Erythroblast (primary cell): ENCODE measurements around the gene CYB5RL.
"Not testable (repeated sequence)": the region's sequence is repeated elsewhere in the genome, so short reads cannot be mapped to it uniquely, and the experiment has no call there.

Experiments used
- DNase-seq, 2 experiments: peaks; one replicate each; lab custom pipeline; 2025; lab: John Stamatoyannopoulos, UW
- GATA1 ChIP-seq: IDR thresholded peaks from 2 replicates; pipeline ENCODE4 v1.6.1; 2011; ENCODE audit warnings: low read depth, mild to moderate bottlenecking, control low read depth, low read length, moderate library complexity
- POLR2A ChIP-seq: IDR thresholded peaks from 2 replicates; pipeline ENCODE4 v1.6.1; 2011; ENCODE audit warnings: mild to moderate bottlenecking, low read length

Gene CYB5RL

DNA sequence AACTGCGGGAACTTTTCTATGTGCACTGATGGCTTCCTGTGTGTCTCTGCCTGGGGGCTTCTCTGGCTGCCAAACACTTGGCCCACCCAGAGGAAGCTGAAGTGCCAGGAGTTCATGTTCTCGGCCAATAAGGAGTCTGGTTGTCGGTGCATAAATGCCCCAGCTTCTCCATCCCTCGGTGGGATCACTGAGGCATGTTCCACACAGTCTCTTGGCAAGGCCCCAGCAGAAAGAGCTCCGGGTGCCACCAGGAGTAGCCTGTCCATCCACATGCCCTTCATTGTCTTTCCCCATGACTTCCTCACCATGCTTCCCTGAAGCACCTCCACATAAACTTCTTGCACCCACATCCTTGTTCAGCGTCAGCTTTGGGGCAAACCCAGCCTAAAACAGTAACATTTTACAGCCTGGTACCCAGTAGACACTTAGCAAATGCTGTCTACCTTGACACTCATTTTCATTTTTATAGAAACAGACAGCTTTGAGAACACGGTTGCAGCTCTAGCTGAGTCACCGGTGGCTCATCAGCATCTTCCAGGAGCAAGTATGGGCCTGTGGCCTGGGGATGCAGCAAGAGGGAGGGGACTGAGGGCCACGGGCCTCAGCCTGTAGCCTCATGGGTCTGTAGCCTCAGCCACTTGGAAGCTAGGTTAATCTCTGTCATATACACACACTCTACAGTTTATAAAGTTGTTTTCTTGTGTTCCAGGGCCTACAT is 32.2 kb downstream of the CYB5RL start:
- DNase-seq, result no peak
- TF ChIP-seq POLR2A (no peak), GATA1 (no peak)

DNA sequence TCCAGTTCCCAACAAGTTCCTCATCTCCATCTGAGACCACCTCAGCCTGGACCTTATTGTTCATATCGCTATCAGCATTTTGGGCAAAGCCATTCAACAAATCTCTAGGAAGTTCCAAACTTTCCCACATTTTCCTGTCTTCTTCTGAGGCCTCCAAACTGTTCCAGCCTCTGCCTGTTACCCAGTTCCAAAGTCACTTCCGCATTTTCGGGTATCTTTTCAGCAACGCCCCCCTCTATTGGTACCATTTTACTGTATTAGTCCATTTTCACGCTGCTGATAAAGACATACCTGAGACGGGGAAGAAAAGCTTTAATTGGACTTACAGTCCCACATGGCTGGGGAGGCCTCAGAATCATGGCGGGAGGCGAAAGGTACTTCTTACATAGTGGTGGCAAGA is 33.5 kb downstream of the CYB5RL start:
- not testable (repeated sequence) for DNase-seq

DNA sequence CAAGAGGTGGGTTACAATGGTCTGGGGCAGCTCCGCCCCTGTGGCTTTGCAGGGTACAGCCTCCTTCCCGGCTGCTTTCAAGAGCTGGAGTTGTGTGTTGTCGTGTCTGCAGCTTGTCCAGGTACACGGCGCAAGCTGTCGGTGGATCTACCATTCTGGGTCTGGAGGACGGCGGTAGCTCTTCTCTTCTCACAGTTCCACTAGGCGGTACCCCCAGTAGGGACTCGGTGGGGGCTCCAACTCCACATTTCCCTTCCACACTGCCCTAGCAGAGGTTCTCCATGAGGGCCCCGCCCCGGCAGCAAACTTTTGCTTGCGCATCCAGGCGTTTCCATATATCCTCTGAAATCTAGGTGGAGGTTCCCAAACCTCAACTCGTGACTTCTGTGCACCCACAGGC is 34.7 kb downstream of the CYB5RL start:
- TF ChIP-seq GATA1, result no peak
- TF ChIP-seq POLR2A, result no peak
- DNase-seq, result no peak

DNA sequence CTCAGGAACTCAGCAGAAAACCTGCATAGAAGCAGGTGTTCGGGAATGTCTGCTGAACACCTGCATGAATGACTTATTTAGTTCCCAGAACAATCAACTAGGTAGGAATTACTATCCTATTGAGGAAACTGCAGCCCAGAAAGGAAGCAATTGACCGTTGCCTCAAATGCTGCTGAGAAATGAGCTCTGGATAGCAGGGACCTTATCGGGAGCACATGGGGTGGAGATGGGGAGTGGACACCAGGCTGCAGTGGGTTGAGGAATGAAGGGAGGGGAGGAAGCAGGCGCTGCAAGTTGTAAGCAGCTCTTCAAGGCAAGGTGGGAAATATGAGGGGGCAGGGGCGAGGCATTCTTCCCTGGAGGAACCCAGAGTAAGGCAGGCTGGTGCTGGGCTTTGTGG is 36.3 kb downstream of the CYB5RL start:
- peak in 1 of 2 experiments; percentile 19 for DNase-seq
- TF ChIP-seq GATA1, result no peak
- TF ChIP-seq POLR2A, result no peak

DNA sequence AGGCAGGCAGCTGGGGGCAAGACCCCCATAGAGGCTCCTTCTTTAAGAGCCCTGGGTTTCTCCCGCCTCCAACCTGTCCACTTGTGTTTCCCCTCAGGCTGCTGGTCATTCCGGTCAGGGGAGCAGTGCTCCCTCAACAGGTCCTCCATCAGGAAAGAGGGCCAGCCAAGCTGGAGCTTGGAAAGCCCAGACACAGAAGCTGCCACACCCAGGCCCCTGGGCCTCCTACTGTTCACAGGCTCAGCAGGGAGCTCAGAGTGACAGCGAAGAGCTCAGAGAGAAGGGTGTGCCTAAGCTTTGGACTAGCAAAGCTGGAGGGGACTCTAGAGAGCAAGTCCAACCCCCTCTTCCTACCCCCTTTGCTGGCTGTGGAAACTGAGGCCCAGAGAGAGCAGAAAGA is 36.8 kb downstream of the CYB5RL start:
- DNase-seq, result no peak

DNA sequence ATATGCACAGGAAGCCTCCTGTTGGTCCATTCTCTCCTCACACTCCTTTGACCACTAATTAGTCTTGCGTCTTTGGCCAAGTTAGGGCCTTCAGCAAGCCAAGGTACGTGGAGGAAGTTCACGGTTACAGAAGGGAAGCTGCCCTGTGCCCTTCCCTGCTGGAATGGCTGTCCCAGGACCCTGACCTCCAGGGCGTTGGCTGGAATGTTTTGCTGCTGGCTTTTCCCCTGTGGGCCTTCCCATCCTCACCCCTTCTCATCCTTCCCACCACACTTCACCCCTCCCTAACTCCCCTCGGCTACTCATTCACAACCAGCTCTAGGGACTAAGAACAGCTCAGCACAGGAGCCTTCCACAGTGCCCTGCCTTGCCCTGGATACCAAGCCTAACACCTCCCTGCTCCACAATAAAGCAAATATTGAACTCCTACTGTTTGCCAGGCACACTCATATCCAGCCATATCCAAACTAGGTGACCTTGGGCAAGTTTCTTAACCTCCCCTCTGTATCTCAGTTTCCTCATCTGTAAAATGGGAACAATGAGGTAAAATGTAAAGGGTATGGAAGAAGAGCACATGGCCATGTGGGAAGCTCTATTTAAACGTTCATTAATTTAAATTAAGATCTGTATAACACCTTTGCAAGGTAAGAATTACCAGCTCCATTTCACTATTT is 38.2 kb downstream of the CYB5RL start:
- no peak for DNase-seq
- TF ChIP-seq GATA1, result no peak
- TF ChIP-seq POLR2A, result no peak

More for the DNA sequence above, 36.8 kb downstream of the CYB5RL start:
- TF ChIP-seq GATA1 (no peak), POLR2A (no peak)

DNA sequence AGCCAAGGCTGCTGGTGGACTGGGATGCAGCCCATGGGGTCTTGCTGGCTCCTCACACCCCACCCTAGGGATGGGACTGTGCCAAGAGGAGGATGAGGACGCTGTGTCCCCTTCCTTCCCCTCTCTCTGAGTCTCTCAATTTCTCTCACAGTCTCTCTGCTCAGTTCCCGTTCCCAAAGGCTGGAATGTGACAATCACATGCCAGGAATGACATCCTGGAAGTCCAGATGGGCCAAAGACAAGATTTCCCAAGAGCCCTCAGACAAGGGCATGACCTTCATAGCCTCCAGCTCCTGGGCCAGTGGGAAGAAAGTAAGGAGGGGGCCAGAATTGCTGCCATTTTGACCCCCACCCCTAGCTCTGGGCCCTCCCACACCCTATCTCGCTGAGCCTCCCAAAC is 39.5 kb downstream of the CYB5RL start:
- DNase-seq, result no peak

DNA sequence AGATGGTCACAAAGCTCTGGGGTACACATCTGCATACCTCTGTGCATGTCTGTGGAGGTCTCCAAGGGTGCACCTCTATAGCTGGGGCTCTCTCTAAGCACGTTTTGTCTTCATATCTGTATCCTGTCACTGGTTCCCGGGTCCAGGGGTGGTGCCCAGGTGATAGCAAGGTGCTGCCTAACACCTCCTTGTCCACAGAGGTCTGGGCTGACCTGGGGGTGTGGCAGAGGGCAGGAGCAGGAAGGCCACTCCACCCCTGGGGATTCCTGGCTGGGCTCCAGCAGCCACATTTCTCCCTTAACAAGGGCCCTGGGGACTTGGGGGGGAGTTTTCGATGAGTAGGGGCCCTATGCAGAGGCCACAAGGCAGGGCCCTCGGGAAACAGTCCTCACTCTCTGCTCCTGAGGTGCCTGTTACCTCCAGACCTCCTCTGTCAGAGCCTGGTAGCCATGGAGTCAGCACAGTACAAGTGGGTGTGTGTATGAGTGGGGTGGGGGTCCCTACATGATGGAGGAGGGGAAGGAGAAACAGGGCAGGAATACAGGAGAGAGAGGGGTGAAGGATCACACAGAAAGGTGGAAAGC is 40.0 kb downstream of the CYB5RL start:
- DNase-seq, result no peak
- TF ChIP-seq POLR2A (no peak), GATA1 (no peak)

More for the DNA sequence above, 39.5 kb downstream of the CYB5RL start:
- no peak for TF ChIP-seq POLR2A
- TF ChIP-seq GATA1, result no peak

DNA sequence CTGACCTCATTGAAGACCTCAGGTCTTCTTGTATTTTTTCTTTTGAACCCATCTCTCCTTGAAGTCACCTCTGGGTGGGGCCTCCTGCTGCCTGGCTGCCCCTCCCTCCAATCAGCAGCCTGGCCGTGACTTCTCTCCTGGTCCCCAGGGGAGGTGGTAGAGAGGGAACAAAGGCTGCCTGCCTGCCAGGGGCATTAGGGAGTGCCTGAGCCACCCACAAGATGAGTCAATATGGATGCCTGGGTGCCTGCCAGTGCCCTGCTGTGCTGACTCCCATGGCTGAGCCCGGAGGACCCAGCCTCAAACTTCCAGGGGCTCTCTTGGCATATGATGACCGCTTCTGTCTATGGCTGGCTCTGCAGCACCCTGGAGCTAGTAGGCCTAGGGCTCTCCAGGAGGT is 41.8 kb downstream of the CYB5RL start:
- TF ChIP-seq GATA1 (no peak), POLR2A (no peak)
- no peak for DNase-seq

DNA sequence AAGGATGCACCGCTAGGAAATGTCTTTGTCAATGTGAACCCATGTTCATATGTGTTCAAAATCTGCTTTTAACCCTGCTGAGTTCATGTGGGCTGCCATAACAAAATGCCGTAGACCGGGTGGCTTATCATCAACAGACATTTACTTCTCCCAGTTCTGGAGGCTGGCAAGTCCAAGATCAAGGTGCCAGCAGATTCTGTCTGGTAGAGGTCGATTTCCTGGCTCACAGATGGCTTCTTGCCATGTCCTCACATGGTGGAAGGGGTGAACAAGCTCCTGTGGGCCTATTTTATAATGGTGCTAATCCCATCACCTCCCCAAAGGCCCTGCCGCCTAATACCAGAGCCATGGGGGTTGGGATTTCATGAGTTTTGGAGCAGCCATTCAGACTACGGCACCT is 42.4 kb downstream of the CYB5RL start:
- no peak for DNase-seq
- TF ChIP-seq POLR2A, result no peak
- TF ChIP-seq GATA1, result no peak

DNA sequence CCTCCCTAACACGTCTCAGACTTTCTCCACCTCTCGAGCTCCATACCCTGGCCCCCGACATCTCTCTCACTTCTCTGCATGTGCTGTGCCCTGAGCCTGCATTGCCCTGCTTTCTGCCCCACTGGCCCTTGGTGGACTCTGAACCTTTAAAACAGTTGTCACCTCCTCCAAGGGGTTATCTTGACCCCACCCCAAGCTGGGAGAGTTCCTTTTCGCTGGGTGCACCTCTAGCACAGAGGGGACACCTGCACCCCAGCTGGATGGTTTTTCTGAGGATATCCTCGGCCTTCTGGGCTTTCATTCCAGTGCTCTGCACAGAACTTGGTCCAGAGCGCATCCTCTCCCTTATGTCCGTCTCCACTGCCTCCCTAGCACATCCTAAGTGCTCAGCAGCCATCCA is 42.8 kb downstream of the CYB5RL start:
- TF ChIP-seq POLR2A, result no peak
- no peak for TF ChIP-seq GATA1
- no peak for DNase-seq

DNA sequence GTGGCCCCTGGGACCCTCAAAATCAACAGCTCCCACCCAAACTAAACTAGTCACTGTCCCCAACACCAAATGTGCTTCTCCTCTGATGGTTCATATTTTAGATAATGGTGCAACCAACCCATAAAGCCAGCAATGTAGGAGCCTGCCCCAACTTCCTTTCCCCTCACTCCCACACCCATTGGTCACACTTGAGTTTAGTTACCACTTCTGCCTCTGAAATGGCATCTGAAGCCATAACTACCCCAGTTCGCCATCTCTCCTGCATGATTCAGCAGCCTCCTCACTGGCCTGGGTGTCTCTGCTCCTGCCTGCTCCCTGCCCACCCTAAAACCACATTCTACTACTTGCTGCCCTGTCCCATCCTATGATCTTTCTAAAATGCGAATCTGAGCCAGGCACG is 43.6 kb downstream of the CYB5RL start:
- no peak for TF ChIP-seq POLR2A
- DNase-seq, result no peak

DNA sequence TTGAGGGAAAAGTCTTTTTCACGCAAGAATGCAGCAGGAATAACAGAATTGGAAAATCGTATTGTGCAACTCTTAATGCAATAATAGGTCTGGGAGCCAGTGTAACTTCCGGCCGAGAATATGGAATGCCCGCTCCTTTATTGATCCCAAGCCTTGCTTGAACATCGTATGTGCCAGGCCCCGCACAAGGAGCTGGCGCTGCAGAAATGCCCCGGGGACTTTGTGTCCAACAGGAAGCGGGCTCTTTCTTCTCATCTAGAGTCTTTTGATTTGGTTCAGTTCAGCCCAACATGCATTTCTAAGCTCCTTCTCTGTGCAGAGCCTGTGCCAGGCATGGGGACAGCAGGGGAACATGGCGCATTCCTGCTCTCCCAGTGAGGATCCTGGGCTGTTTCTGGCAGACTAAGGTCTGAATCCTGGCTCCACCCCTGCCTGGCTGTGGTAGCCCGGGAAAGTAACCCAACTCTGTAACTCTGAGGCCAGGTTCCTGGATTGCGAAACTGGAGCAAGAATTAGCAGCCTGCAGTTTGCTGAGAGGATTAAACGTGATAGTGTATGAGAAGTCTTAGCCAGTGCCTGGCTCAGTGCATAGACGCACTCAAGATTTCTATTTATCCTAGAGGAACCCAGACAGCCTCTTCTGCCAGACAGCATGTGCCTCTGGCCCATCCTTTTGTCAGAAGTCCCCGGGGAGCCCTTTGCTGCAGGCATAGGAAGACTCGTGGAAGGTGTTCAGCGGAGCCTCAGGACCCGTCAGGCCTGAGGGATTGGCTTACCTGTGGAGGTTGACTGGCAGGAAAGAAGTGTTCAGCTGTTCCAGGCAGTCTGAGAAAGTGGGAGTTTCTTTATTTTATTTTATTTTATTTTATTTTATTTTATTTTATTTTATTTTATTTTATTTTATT is 46.0 kb downstream of the CYB5RL start:
- DNase-seq, result no peak
- TF ChIP-seq GATA1 (no peak), POLR2A (no peak)

DNA sequence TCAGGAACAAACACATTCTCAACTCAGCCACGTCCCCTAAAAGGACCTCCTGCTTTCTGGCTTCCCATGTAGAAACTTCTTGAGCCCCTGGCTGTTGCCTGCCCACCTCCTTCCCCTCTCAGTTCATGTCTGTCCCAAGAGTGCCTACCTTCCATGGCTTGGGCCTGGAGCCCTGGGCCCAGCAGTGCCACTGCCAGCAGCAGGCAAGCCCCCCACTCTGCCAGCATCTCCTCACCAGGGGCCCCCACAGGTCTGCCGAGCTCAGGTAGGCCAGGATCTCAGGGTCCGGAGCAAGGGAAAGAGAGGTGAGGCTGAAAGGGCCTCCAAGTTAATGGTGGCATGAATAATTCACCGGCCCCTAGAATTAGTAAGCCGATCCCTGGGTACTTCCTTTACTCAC is 47.1 kb downstream of the CYB5RL start, which contains the start of gene CDCP2:
Gene CDCP2, minus strand, starts transcription at position 305 of the 400 bp plus-strand sequence. Its CDS starts 78 bp downstream, at position 227.
- TF ChIP-seq POLR2A (no peak), GATA1 (no peak)
- DNase-seq, result no peak
